Adrenal gland (tissue), 12 donors: ENCODE measurements around the gene MARK3. TPM values are rescaled to one million over a fixed set of nuclear protein-coding genes. Genes with fewer than 3 reads are reported as not detected.

Source experiments
- DNase-seq, 7 donors: peaks; one replicate each; pipeline ENCODE4 v3.0.0-alpha.2; 2019 to 2020
- H3K27ac ChIP-seq, 5 donors: fragments of 200-600 bp; sonication (generic) in 4 of 5; 1 replicate in 3 of 5; 2 replicates in 2 of 5; pipeline versions ENCODE4 v1.5.1 to v1.8.0; 2016 to 2020; ENCODE audit warnings: mild to moderate bottlenecking in 1 of 5
- H3K27me3 ChIP-seq: fragments of 200-600 bp; 2 replicates; pipeline ENCODE4 v1.8.0; 2021
- H3K36me3 ChIP-seq, 2 donors: fragments of 200-600 bp; replicated peaks in 1 of 2; 1 replicate in 1 of 2; 2 replicates in 1 of 2; pipeline versions ENCODE4 v1.5.1 to v1.8.0; 2018 to 2022
- H3K4me1 ChIP-seq, 2 donors: fragments of 200-600 bp; replicated peaks in 1 of 2; 1 replicate in 1 of 2; 2 replicates in 1 of 2; pipeline versions ENCODE4 v1.5.1 to v1.8.0; 2018 to 2021
- H3K4me3 ChIP-seq, 4 donors: fragments of 200-600 bp; sonication (generic) in 3 of 4; one replicate each; pipeline ENCODE4 v1.5.1; 2016 to 2018
- H3K9me3 ChIP-seq, 3 donors: fragments of 200-600 bp; sonication (generic) in 1 of 3; replicated peaks in 1 of 3; 1 replicate in 2 of 3; 2 replicates in 1 of 3; pipeline versions ENCODE4 v1.5.1 to v1.8.0; 2016 to 2021
- CTCF ChIP-seq, 6 experiments: fragments of 450-650 bp in 4 of 6; fragments of 200-600 bp in 2 of 6; sonication (generic) in 1 of 6; IDR thresholded peaks; 1 replicate in 5 of 6; 2 replicates in 1 of 6; pipeline versions ENCODE4 v1.5.1 to v1.8.0; 2016 to 2021; ENCODE audit warnings: antibody characterized with exemption in 6 of 6, mild to moderate bottlenecking in 2 of 6, moderate library complexity in 1 of 6
- POLR2A ChIP-seq, 2 donors: fragments of 450-650 bp; IDR thresholded peaks; one replicate each; pipeline ENCODE4 v1.6.1; 2017; ENCODE audit warnings: antibody characterized with exemption in 2 of 2, mild to moderate bottlenecking in 2 of 2, moderate library complexity in 1 of 2
- WGBS, 4 donors: extraction: QIAGEN DNeasy Blood & Tissue Kit in 2 of 4; methylation state at CpG; one replicate each; pipeline versions ENCODE4 v1.1.5 to v1.1.7; 2013 to 2017; 5-methylcytosine and 5-hydroxymethylcytosine counted together
- intact Hi-C, 2 donors: fragments of 100-400 bp; cut with DNase I; formaldehyde crosslinking; loops; one replicate each; pipeline versions ENCODE4 v1.14.1 to v1.15.0; 2022 to 2023
- polyA plus RNA-seq, 3 donors: library from polyadenylated mRNA; stranded (reverse); fragments of 200-250 nt in 2 of 3; fragments of 350-450 nt in 1 of 3; fragmentation: Illumina TruSeq in 1 of 3; extraction: RNeasy Lipid Tissue Mini Kit (QIAGEN cat#74804) in 1 of 3; gene quantifications; one replicate each; pipeline ENCODE4 v1.2.3, GENCODE V29; 2013 to 2014
- total RNA-seq, 9 donors: library from RNA; depleted of rRNA in 4 of 9; stranded (reverse); fragments of >200 nt in 4 of 9; fragments of 120-200 nt in 1 of 9; fragmentation: NEBNext Ultra II Directional in 1 of 9; extraction: Animal tissue kit (Norgen Biotek cat#: 25700) in 1 of 9; gene quantifications; one replicate each; pipeline versions ENCODE4 v1.1.0 to v1.2.4, GENCODE V29; 2013 to 2023
- donor health status: healthy with polysubstance abuse.
- donor health status: Bipolar disorder and iron deficiency.
- donor health status: DM: yes; HTN: yes; CAD: no.
- donor health status: DM: no; HTN: no; CAD: no.
- donor health status: DM: no; HTN: no; CAD: no.
- donor health status: DM: yes; HTN: yes; CAD: no.

MARK3 gene
- total and polyA plus RNA-seq, 12 donors = 73.1 to 233 (median 94.6) TPM

GRCh38 chr14:103485504-103485903 is 100.3 kb downstream of the MARK3 start:
- H3K36me3 ChIP-seq = peaks cover 0 to 46% of the 10 kb centered on the region in 2 donors
- no peaks in the 10 kb centered on the region for H3K9me3 ChIP-seq
- intact Hi-C loops = no loop called here
- H3K4me3 ChIP-seq = no peak overlapping the region
- peaks cover 8 to 31% of the 10 kb centered on the region in 2 donors for H3K4me1 ChIP-seq
- DNase-seq = peak in 4 of 7 donors; percentile 59 to 70 (median 61)
- no peak for TF ChIP-seq CTCF (IDR thresholded peaks at IDR 0.05)
- no peak for TF ChIP-seq POLR2A (IDR thresholded peaks at IDR 0.05)
- H3K27me3 ChIP-seq = no peaks in the 10 kb centered on the region
- WGBS, 4 donors = 37 to 50% (median 46%) methylated on average over 2 of the region's 2 CpGs
- H3K27ac ChIP-seq = peak overlapping the region in 4 of 5 donors; percentile 32 to 47 (median 40)

GRCh38 chr14:103488071-103488470 is 102.9 kb downstream of the MARK3 start:
- peak in 1 of 7 donors; percentile 35 for DNase-seq
- Histone ChIP-seq H3K36me3 (peaks cover 0 to 41% of the 10 kb centered on the region in 2 donors), H3K9me3 (no peaks in the 10 kb centered on the region), H3K27me3 (no peaks in the 10 kb centered on the region), H3K27ac (no peak overlapping the region), H3K4me3 (no peak overlapping the region), H3K4me1 (peaks cover 11 to 27% of the 10 kb centered on the region in 2 donors)
- WGBS, 4 donors = 92 to 95% (median 94%) methylated on average over 6 of the region's 6 CpGs
- intact Hi-C loops = no loop called here
- TF ChIP-seq CTCF (IDR thresholded peaks at IDR 0.05) (no peak), POLR2A (IDR thresholded peaks at IDR 0.05) (no peak)

GRCh38 chr14:103488960-103489359 is 103.7 kb downstream of the MARK3 start:
- H3K27ac ChIP-seq = no peak overlapping the region
- peak in 1 of 7 donors; percentile 30 for DNase-seq
- peaks cover 8 to 18% of the 10 kb centered on the region in 2 donors for H3K4me1 ChIP-seq
- peaks cover 0 to 41% of the 10 kb centered on the region in 2 donors for H3K36me3 ChIP-seq
- H3K4me3 ChIP-seq = no peak overlapping the region
- 80 to 89% (median 85%) methylated on average over 2 of the region's 2 CpGs for WGBS, 4 donors
- intact Hi-C loops = no loop called here
- no peaks in the 10 kb centered on the region for H3K9me3 ChIP-seq
- TF ChIP-seq POLR2A (IDR thresholded peaks at IDR 0.05) = no peak
- TF ChIP-seq CTCF (IDR thresholded peaks at IDR 0.05) = no peak
- H3K27me3 ChIP-seq = no peaks in the 10 kb centered on the region

GRCh38 chr14:103489621-103490020 is 104.4 kb downstream of the MARK3 start:
- intact Hi-C loops = loop anchor here in 1 of 2 donors (10.0 kb wide), 2 partner anchors 55 to 155 kb away; partner anchors contain the start of gene EIF5
- Histone ChIP-seq H3K4me3 (no peak overlapping the region), H3K27ac (no peak overlapping the region), H3K36me3 (peaks cover 0 to 43% of the 10 kb centered on the region in 2 donors), H3K27me3 (no peaks in the 10 kb centered on the region), H3K4me1 (peaks cover 3 to 15% of the 10 kb centered on the region in 2 donors), H3K9me3 (no peaks in the 10 kb centered on the region)
- 70 to 90% (median 82%) methylated on average over 2 of the region's 2 CpGs for whole genome bisulfite sequencing, 4 donors
- no peak for DNase-seq
- TF ChIP-seq POLR2A (IDR thresholded peaks at IDR 0.05) = no peak
- TF ChIP-seq CTCF (IDR thresholded peaks at IDR 0.05) = no peak
